GM12878 (cell line): ENCODE results near the gene TAS2R16. TPM values are rescaled to one million over a fixed set of nuclear protein-coding genes. Genes with fewer than 3 reads are reported as not detected.

Experiments
- ATAC-seq: fragments of 200-7000 bp; cut with Tn5 transposase; 3 replicates; pipeline ENCODE4 v1.9.1; 2020; ENCODE audit warnings: mild to moderate bottlenecking, moderate library complexity
- BruUV-seq: library from RNA; stranded (reverse); fragments of 400-500 nt; replicated peaks from 2 replicates; lab custom pipeline; 2021; lab: Mats Ljungman, UMichigan
- CTCF ChIA-PET: fragments of 300-600 bp; sonication (Branson Sonifier 250); formaldehyde crosslinking; extraction: SDS; loops from one replicate; lab custom pipeline; 2021; ENCODE audit warnings: inconsistent platforms; lab: Yijun Ruan, JAX
- POLR2A ChIA-PET: fragments of 350-600 bp; formaldehyde crosslinking; extraction: SDS; loops from one replicate; lab custom pipeline; 2021; ENCODE audit warnings: inconsistent platforms; lab: Charles Lee
- RAD21 ChIA-PET: fragments of 300-600 bp; sonication (Branson Sonifier 250); formaldehyde crosslinking; loops from one replicate; lab custom pipeline; 2023; ENCODE audit warnings: antibody characterized with exemption; ENCODE audit not compliant: unreplicated experiment; lab: Charles Lee
- SMC1A ChIA-PET: fragments of 300-600 bp; sonication (Branson Sonifier 250); formaldehyde crosslinking; loops from one replicate; lab custom pipeline; 2023; ENCODE audit not compliant: unreplicated experiment, uncharacterized antibody; lab: Charles Lee
- DNase-seq: peaks from one replicate; pipeline ENCODE4 v3.0.0-alpha.2; 2011; ENCODE audit warnings: low read depth, low spot score
- FAIRE-seq: peaks from 3 replicates; lab custom pipeline; 2011; peaks lifted over from hg19 to GRCh38; lab: Jason Lieb, UNC
- H2AFZ ChIP-seq: 2 replicates; pipeline ENCODE4 v1.6.0; 2011; ENCODE audit warnings: low read depth, low read length, control low read depth; ENCODE audit not compliant: control insufficient read depth
- H3K27ac ChIP-seq: 2 replicates; pipeline ENCODE4 v1.5.1; 2011; ENCODE audit warnings: control low read depth; ENCODE audit not compliant: control insufficient read depth, insufficient read depth
- H3K27me3 ChIP-seq, 2 experiments: replicated peaks in 1 of 2; 2 replicates each; pipeline versions ENCODE4 v1.6.0 to v1.6.1; 2011; ENCODE audit warnings: low read length in 1 of 2; ENCODE audit not compliant: control insufficient read depth in 2 of 2, insufficient read depth in 2 of 2
- H3K36me3 ChIP-seq, 2 experiments: 2 replicates each; pipeline ENCODE4 v1.5.1; 2011; ENCODE audit warnings: low read length in 1 of 2; ENCODE audit not compliant: control insufficient read depth in 2 of 2, insufficient read depth in 2 of 2
- H3K4me1 ChIP-seq: 2 replicates; pipeline ENCODE4 v1.6.1; 2011; ENCODE audit warnings: mild to moderate bottlenecking, low read length, moderate library complexity, mixed read lengths; ENCODE audit not compliant: control insufficient read depth, insufficient read depth
- H3K4me2 ChIP-seq: 2 replicates; pipeline ENCODE4 v1.6.0; 2011; ENCODE audit warnings: control low read depth; ENCODE audit not compliant: control insufficient read depth, insufficient read depth
- H3K4me3 ChIP-seq: fragments of 200-600 bp; sonication (generic); 2 replicates; pipeline ENCODE4 v1.5.1; 2016
- H3K79me2 ChIP-seq: 2 replicates; pipeline ENCODE4 v1.6.0; 2011; ENCODE audit warnings: low read length; ENCODE audit not compliant: control insufficient read depth, insufficient read depth
- H3K9ac ChIP-seq: 2 replicates; pipeline ENCODE4 v1.8.0; 2011; ENCODE audit warnings: low read length, control low read depth, mixed read lengths; ENCODE audit not compliant: control insufficient read depth, insufficient read depth
- H3K9me3 ChIP-seq: replicated peaks from 3 replicates; pipeline ENCODE4 v1.5.1; 2011; ENCODE audit warnings: mild to moderate bottlenecking, low read length; ENCODE audit not compliant: control insufficient read depth, insufficient read depth
- H4K20me1 ChIP-seq: 2 replicates; pipeline ENCODE4 v1.6.0; 2011; ENCODE audit not compliant: control insufficient read depth, insufficient read depth
- BACH1 ChIP-seq: fragments of 450-650 bp; IDR thresholded peaks from 2 replicates; pipeline ENCODE4 v1.6.1; 2017; ENCODE audit warnings: mild to moderate bottlenecking, borderline replicate concordance
- CREM ChIP-seq: IDR thresholded peaks from 2 replicates; pipeline ENCODE4 v1.6.1; 2014; ENCODE audit warnings: antibody characterized with exemption, low read depth
- EED ChIP-seq: sonication (generic); IDR thresholded peaks from 2 replicates; pipeline ENCODE4 v1.6.1; 2016; ENCODE audit warnings: antibody characterized with exemption, low read depth
- FOS ChIP-seq: IDR thresholded peaks from 3 replicates; pipeline ENCODE4 v1.6.1; 2011; ENCODE audit warnings: borderline replicate concordance; ENCODE audit not compliant: insufficient read length; ENCODE audit errors: extremely low read depth
- KDM1A ChIP-seq: fragments of 200-600 bp; sonication (generic); IDR thresholded peaks from 2 replicates; pipeline ENCODE4 v1.6.1; 2016; ENCODE audit warnings: borderline replicate concordance
- NBN ChIP-seq: fragments of 450-650 bp; IDR thresholded peaks from 2 replicates; pipeline ENCODE4 v1.6.1; 2016
- PAX5 ChIP-seq: IDR thresholded peaks from 2 replicates; pipeline ENCODE4 v1.6.1; 2011; ENCODE audit warnings: low read depth, low read length, borderline replicate concordance
- SMC3 ChIP-seq: IDR thresholded peaks from 2 replicates; pipeline ENCODE4 v1.6.1; 2011; ENCODE audit warnings: low read length, improper control_type of control experiment, borderline replicate concordance
- STAT1 ChIP-seq: fragments of 450-650 bp; conservative IDR thresholded peaks from 2 replicates; pipeline ENCODE4 v1.6.1; 2014; ENCODE audit warnings: antibody characterized with exemption, mild to moderate bottlenecking
- STAT3 ChIP-seq: IDR thresholded peaks from 2 replicates; pipeline ENCODE4 v1.6.1; 2011; ENCODE audit warnings: low read depth, low read length, improper control_type of control experiment
- TCF12 ChIP-seq: IDR thresholded peaks from 2 replicates; pipeline ENCODE4 v1.6.1; 2011; ENCODE audit warnings: low read depth, mild to moderate bottlenecking, low read length
- WGBS: methylation state at CpG from one replicate; pipeline ENCODE4 v1.1.6; 2016; ENCODE audit warnings: low lambda C conversion rate; ENCODE audit not compliant: insufficient replicate concordance, insufficient coverage; ENCODE audit errors: missing lambda C conversion rate; 5-methylcytosine and 5-hydroxymethylcytosine counted together
- in situ Hi-C: fragments of 300-500 bp; cut with MboI; formaldehyde crosslinking; loops from 9 replicates; pipeline ENCODE4 v1.14.3; 2018; ENCODE audit warnings: mixed read lengths
- intact Hi-C: fragments of 100-400 bp; cut with micrococcal nuclease; formaldehyde crosslinking; loops from one replicate; pipeline ENCODE4 v1.14.2; 2022; ENCODE audit not compliant: unreplicated experiment
- polyA plus RNA-seq, 11 experiments: library from polyadenylated mRNA; depleted of rRNA in 4 of 11; unstranded in 6 of 11; stranded (reverse) in 5 of 11; fragments of >200 nt; fragmentation: Nextera tagmentation in 4 of 11; fragmentation: Illumina TruSeq in 1 of 11; extraction: Ambion mirVana in 4 of 11; extraction: Trizol in 1 of 11; gene quantifications; 1 replicate in 1 of 11; 2 replicates in 10 of 11; pipeline versions ENCODE4 v1.2.1 to v1.2.3, GENCODE V29; 2011 to 2016; ENCODE audit warnings: inconsistent platforms in 2 of 11, missing spikeins in 2 of 11, low read depth in 1 of 11
- total RNA-seq, 4 experiments: library from RNA; depleted of rRNA in 3 of 4; stranded (reverse); fragments of >200 nt in 3 of 4; fragmentation: Illumina TruSeq in 1 of 4; extraction: Trizol in 1 of 4; gene quantifications; 2 replicates each; pipeline versions ENCODE4 v1.2.1 to v1.2.3, GENCODE V29; 2013 to 2021
- TF ChIP-seq, protein P1 (sequence below): fragments of 150-350 bp; IDR thresholded peaks from 2 replicates; pipeline ENCODE4 v1.6.1; 2014; ENCODE audit warnings: mild to moderate bottlenecking, low read depth, low read length
- TF ChIP-seq, protein P2 (sequence below): fragments of 450-650 bp; formaldehyde crosslinking; IDR thresholded peaks from 2 replicates; pipeline ENCODE4 v1.5.0; 2022; ENCODE audit warnings: mild to moderate bottlenecking, missing genetic modification characterization
- TF ChIP-seq, protein P3 (sequence below): IDR thresholded peaks from 2 replicates; pipeline ENCODE4 v1.6.1; 2012; ENCODE audit warnings: low read depth, low read length, improper control_type of control experiment

The TAS2R16 gene
- total and polyA plus RNA-seq, 10 of the 15 experiments (the other 5 are each of a cell fraction or from before 2014, with no cell fraction given), result not detected

DNA sequence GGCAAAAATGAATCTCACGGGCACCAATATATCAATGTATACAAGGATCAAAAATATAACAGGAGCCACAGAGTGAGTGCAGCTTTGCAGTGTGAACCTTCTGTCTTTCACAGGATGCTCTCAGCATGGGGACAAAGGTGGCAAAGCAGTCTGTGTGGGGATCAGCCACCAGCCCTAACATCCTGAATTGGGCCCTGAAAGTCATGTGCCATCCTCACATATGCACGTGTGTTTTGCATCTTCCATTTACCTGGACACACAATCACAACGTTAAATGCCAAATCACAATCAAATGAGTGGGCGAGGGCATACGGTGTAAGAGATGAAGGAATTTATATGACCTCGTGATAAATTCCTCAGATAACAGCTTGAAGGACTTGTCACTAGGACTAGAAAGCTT lies 6.5 kb downstream of the TAS2R16 start:
- Histone ChIP-seq H3K9me3 (no peaks in the 10 kb centered on the region), H4K20me1 (no peaks in the 10 kb centered on the region), H3K79me2 (no peaks in the 10 kb centered on the region), H3K27ac (no peak overlapping the region), H3K36me3 (no peaks in the 10 kb centered on the region), H3K27me3 (no peaks in the 10 kb centered on the region), H3K4me3 (no peak overlapping the region), H3K4me2 (no peak overlapping the region), H3K4me1 (no peaks in the 10 kb centered on the region), H2AFZ (no peak overlapping the region), H3K9ac (no peak overlapping the region)
- no peak for TF ChIP-seq CREM
- no peak for TF ChIP-seq EED
- ChIA-PET CTCF (no interaction called here), POLR2A (no interaction called here), RAD21 (no interaction called here), SMC1A (no interaction called here)
- FAIRE-seq (no peak), ATAC-seq (no peak), DNase-seq (no peak)
- WGBS, result 51% methylated on average over 6 of the region's 6 CpGs
- no TSS peak for BruUV-seq
- intact Hi-C loops, result no loop called here
- in situ Hi-C loops, result no loop called here

DNA sequence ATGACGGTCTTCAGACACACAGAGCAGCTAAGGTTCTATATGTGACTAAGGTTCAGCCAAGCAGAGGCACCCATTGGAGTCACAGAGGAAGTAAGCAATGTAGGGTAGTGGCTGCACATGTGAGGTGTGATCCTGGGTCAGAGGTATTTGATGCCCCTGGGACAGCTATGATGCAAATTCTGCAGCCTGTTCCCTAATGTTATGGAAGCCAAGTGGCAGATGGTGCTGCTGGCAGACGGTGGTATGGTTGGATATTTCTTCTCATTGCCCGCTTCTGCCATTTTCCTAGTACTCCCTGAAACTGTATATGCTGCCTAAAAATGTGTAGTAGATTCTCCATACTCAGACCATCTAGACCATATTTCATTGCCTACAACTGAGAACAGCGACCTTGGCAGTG lies 7.2 kb downstream of the TAS2R16 start:
- H3K4me3 ChIP-seq, result no peak overlapping the region
- in situ Hi-C loops, result no loop called here
- H4K20me1 ChIP-seq, result no peaks in the 10 kb centered on the region
- H3K9ac ChIP-seq, result no peak overlapping the region
- whole genome bisulfite sequencing, result 10% methylated on average over 4 of the region's 4 CpGs
- H3K4me2 ChIP-seq, result no peak overlapping the region
- no peaks in the 10 kb centered on the region for H3K4me1 ChIP-seq
- no peak overlapping the region for H3K27ac ChIP-seq
- no peaks in the 10 kb centered on the region for H3K9me3 ChIP-seq
- no peak for FAIRE-seq
- no peaks in the 10 kb centered on the region for H3K27me3 ChIP-seq
- ChIA-PET RAD21 (no interaction called here), CTCF (no interaction called here), SMC1A (no interaction called here), POLR2A (no interaction called here)
- intact Hi-C loops, result no loop called here
- DNase-seq, result no peak
- no peak overlapping the region for H2AFZ ChIP-seq
- ATAC-seq, result peak; percentile 31; the same call in 2 of the 3 replicates
- no peaks in the 10 kb centered on the region for H3K36me3 ChIP-seq
- no TSS peak for BruUV-seq
- no peaks in the 10 kb centered on the region for H3K79me2 ChIP-seq
- no peak for TF ChIP-seq STAT1
- no peak for TF ChIP-seq FOS
- TF ChIP-seq, protein P1, sequence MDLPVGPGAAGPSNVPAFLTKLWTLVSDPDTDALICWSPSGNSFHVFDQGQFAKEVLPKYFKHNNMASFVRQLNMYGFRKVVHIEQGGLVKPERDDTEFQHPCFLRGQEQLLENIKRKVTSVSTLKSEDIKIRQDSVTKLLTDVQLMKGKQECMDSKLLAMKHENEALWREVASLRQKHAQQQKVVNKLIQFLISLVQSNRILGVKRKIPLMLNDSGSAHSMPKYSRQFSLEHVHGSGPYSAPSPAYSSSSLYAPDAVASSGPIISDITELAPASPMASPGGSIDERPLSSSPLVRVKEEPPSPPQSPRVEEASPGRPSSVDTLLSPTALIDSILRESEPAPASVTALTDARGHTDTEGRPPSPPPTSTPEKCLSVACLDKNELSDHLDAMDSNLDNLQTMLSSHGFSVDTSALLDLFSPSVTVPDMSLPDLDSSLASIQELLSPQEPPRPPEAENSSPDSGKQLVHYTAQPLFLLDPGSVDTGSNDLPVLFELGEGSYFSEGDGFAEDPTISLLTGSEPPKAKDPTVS, result no peak
- TF ChIP-seq, protein P2, sequence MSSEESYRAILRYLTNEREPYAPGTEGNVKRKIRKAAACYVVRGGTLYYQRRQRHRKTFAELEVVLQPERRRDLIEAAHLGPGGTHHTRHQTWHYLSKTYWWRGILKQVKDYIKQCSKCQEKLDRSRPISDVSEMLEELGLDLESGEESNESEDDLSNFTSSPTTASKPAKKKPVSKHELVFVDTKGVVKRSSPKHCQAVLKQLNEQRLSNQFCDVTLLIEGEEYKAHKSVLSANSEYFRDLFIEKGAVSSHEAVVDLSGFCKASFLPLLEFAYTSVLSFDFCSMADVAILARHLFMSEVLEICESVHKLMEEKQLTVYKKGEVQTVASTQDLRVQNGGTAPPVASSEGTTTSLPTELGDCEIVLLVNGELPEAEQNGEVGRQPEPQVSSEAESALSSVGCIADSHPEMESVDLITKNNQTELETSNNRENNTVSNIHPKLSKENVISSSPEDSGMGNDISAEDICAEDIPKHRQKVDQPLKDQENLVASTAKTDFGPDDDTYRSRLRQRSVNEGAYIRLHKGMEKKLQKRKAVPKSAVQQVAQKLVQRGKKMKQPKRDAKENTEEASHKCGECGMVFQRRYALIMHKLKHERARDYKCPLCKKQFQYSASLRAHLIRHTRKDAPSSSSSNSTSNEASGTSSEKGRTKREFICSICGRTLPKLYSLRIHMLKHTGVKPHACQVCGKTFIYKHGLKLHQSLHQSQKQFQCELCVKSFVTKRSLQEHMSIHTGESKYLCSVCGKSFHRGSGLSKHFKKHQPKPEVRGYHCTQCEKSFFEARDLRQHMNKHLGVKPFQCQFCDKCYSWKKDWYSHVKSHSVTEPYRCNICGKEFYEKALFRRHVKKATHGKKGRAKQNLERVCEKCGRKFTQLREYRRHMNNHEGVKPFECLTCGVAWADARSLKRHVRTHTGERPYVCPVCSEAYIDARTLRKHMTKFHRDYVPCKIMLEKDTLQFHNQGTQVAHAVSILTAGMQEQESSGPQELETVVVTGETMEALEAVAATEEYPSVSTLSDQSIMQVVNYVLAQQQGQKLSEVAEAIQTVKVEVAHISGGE (CRISPR knock-in tag), result no peak
- TF ChIP-seq BACH1, result no peak
- TF ChIP-seq STAT3, result no peak
- no peak for TF ChIP-seq TCF12
- TF ChIP-seq, protein P3, sequence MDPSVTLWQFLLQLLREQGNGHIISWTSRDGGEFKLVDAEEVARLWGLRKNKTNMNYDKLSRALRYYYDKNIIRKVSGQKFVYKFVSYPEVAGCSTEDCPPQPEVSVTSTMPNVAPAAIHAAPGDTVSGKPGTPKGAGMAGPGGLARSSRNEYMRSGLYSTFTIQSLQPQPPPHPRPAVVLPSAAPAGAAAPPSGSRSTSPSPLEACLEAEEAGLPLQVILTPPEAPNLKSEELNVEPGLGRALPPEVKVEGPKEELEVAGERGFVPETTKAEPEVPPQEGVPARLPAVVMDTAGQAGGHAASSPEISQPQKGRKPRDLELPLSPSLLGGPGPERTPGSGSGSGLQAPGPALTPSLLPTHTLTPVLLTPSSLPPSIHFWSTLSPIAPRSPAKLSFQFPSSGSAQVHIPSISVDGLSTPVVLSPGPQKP, result no peak
- no peak for TF ChIP-seq SMC3
- TF ChIP-seq NBN, result no peak
- no peak for TF ChIP-seq KDM1A
- TF ChIP-seq EED, result no peak
- TF ChIP-seq PAX5, result no peak
